ENCODE measurements around the gene DSP.
A peak's percentile ranks its signal among the peaks of the same experiment; 100 is the strongest.

Gene DSP, protein sequence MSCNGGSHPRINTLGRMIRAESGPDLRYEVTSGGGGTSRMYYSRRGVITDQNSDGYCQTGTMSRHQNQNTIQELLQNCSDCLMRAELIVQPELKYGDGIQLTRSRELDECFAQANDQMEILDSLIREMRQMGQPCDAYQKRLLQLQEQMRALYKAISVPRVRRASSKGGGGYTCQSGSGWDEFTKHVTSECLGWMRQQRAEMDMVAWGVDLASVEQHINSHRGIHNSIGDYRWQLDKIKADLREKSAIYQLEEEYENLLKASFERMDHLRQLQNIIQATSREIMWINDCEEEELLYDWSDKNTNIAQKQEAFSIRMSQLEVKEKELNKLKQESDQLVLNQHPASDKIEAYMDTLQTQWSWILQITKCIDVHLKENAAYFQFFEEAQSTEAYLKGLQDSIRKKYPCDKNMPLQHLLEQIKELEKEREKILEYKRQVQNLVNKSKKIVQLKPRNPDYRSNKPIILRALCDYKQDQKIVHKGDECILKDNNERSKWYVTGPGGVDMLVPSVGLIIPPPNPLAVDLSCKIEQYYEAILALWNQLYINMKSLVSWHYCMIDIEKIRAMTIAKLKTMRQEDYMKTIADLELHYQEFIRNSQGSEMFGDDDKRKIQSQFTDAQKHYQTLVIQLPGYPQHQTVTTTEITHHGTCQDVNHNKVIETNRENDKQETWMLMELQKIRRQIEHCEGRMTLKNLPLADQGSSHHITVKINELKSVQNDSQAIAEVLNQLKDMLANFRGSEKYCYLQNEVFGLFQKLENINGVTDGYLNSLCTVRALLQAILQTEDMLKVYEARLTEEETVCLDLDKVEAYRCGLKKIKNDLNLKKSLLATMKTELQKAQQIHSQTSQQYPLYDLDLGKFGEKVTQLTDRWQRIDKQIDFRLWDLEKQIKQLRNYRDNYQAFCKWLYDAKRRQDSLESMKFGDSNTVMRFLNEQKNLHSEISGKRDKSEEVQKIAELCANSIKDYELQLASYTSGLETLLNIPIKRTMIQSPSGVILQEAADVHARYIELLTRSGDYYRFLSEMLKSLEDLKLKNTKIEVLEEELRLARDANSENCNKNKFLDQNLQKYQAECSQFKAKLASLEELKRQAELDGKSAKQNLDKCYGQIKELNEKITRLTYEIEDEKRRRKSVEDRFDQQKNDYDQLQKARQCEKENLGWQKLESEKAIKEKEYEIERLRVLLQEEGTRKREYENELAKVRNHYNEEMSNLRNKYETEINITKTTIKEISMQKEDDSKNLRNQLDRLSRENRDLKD (N-terminal part only)

GRCh38 chr6:7541175-7542064 lies at the start of gene DSP:
Gene DSP, plus strand, starts transcription at chr6:7541671. Its CDS starts 245 bp downstream, at chr6:7541916.
- DNase-seq (ENCODE audit: low spot score): no peak

GRCh38 chr6:7493866-7494265 lies 47.6 kb upstream of the DSP start:
- no peak for DNase-seq (ENCODE audit: low spot score)

DNA sequence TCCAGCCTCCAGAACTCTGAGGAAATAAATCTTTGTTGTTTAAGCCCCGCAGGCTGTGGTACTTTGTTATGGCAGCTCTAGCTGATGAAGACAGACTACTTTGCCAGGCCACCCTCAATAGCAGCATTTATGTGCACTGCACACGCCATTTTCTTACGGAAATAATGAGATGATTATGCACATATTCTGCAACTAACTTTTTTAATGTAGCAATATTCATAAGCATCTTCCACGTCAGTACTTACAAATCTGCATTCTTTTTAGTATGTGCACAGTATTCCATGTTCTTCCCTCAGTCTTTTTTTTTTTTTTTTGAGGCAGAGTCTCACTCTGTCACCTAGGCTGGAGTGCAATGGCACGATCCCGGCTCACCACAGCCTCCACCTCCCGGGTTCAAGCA lies 46.8 kb upstream of the DSP start:
- no peak for DNase-seq (ENCODE audit: low spot score)

DNA sequence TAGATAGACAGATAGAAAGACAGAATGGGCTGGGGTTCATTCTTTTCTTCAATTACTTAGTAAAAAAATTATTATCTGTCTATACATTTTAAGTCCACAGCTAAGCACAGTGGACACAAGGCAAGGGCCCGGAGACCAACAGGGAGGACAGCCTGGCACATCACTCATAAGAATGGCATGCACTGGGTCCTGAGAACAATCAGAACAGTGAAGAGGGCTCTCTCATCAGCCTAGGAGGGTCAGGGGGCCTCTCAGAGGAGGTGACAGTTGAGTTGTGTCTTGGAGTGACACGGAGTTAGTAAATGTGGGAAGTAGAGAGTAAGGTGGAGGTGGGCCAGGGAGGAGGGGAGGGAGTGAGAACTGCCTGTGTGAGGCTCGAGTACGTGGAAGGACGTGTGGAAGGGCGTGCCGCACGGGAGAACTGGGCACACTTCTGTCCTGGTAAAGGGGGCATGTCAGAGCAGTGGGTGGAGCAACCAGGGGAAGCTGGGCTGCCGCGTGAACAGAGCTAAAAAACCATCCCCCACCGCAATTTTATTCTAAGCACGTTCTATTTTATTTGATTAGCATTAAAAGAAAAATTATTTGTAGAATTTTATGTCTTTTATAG lies 45.1 kb upstream of the DSP start:
- DNase-seq (ENCODE audit: low spot score): no peak

- DNase-seq (ENCODE audit: low spot score): no peak
Observed at GRCh38 chr6:7500752-7501282, 40.7 kb upstream of the DSP start.

GRCh38 chr6:7502743-7503142 lies 38.7 kb upstream of the DSP start:
- no peak for DNase-seq (ENCODE audit: low spot score)

DNA sequence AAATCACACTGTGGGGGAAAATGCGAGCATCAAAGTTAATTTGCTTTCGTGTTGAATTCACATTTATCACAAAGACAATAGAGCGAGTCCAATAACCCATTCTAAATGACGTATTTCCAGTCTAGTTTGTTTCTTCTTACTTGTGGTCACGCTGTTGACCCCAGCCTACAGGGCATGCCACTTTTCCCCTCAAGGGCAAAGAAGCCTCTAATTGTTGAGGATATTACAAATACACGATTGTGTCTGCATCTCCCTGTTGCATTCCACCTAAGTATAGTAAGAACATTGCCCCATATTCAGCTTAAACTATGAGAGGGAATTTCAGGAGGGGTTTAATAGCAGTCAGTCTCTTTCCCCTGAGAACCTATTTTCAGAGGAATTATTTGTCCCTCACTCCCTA lies 37.4 kb upstream of the DSP start:
- DNase-seq (ENCODE audit: low spot score): no peak

GRCh38 chr6:7505189-7505699 lies 36.2 kb upstream of the DSP start:
- peak; percentile 12 for DNase-seq (ENCODE audit: low spot score)

- DNase-seq (ENCODE audit: low spot score): no peak
Observed at GRCh38 chr6:7507600-7507999, 33.9 kb upstream of the DSP start.

DNA sequence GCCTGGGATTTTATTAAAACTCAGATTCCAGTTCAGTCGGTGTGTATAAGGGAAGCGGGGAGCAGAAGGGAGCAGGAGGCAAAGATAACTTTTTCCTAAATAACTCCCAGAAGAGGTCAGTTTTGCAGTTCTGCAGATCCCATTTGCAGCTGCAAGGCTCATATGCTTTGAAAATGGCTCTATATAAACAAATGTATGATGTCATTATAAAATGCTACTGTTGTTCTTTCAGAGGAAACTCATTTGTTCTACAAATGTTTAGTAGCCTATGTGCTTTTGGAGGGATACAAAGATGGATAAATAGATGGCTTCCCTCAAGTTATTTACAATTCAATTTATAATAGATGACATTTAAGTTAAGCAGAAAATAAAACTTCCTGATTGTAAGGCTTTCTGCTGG lies 29.2 kb upstream of the DSP start:
- no peak for DNase-seq (ENCODE audit: low spot score)

DNA sequence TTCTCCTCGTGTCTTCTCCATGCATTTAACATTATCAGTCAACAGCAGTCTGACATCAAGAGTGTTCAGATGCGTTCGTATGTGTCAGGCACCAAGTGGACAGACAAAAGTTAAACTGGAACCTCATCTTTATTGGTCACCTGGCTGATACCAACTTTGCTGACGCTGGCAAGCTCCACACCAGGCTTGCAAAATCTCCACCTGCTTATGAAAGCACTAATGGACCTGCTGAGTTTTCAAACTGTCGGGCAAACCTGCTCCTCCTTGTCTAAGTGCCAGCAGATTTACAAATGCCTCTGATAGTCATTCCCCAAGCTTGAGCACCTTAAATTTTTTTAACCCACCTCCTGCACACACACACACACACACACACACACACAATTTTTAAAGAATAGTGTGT lies 27.9 kb upstream of the DSP start:
- DNase-seq (ENCODE audit: low spot score): no peak

GRCh38 chr6:7515363-7515762 lies 26.1 kb upstream of the DSP start:
- no peak for DNase-seq (ENCODE audit: low spot score)

DNA sequence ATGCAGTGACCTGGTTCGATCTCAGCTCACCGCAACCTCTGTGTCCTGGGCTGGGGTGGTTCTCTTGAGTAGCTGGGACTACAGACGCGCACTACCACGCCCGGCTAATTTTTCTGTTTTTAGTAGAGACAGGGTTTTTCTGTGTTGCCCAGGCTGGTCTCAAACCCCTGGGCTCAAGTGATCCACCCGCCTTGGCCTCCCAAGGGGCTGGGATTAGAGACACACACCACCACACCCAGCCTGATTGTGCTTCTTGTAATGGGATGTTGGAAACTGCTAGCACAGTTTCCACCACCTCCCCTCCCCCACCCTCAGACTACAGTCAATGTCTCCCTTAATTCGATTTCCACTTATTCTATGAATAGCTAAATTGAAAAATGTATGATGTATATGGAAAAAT lies 22.6 kb upstream of the DSP start:
- no peak for DNase-seq (ENCODE audit: low spot score)

DNA sequence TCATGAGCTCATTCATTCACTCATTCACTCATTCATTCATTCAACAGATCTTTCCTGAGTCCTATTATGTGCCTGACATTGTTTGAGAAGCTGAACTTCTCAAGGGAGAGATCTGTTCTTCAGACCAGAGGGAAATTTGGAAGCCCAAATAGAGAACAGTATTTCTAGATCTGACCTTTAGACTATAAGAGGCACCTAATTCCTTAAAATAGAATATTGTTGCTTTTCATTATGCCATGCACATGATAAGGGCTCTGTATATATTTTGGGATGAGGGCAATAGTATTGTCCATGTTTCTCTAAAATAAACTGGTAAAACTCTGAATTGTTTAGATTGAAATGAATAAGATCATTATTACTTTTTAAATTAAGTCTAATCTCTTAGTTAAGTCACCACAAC lies 18.6 kb upstream of the DSP start:
- DNase-seq (ENCODE audit: low spot score): no peak

GRCh38 chr6:7523922-7524321 lies 17.5 kb upstream of the DSP start:
- no peak for DNase-seq (ENCODE audit: low spot score)

- no peak for DNase-seq (ENCODE audit: low spot score)
Observed at GRCh38 chr6:7526755-7527154, 14.7 kb upstream of the DSP start.

DNA sequence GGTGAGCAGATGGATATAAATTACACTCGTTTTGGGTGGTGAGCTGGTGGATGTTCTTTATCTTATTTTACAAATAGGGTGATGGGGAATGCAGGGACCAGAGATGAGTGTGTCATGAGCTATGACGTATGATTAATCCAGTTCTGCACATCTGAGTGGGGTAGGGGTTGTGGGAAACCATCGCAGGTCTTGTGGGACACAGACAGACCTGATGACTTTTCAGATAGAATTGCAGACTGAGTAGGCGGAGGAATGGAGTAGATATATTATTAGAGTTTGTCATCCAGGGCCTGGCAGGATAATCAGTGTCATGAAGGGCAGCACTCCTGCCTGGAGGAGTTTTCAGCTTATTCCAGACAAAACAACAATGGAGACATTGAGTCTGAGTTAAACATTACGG lies 12.9 kb upstream of the DSP start:
- no peak for DNase-seq (ENCODE audit: low spot score)

DNA sequence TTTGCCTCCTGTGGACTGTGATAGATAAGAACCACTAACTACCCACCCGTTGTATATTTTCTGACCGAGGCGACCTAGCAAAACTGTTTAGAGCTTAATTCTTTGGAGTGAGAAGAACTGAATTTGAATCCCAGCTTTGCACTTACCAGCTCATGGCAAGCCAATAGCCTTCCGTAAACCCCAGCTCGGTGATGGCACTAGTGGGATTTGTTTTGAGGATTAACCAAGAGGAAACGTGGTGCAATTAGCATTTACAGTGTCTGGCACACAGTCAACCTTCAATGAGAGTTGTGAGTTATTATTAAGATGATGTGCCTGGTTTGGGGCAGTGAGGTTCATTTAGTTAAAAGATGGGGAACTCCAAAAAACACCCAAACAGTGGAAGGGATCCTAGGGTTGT lies 12.3 kb upstream of the DSP start:
- DNase-seq (ENCODE audit: low spot score): no peak

GRCh38 chr6:7532232-7532631 lies 9.2 kb upstream of the DSP start:
- no peak for DNase-seq (ENCODE audit: low spot score)

DNA sequence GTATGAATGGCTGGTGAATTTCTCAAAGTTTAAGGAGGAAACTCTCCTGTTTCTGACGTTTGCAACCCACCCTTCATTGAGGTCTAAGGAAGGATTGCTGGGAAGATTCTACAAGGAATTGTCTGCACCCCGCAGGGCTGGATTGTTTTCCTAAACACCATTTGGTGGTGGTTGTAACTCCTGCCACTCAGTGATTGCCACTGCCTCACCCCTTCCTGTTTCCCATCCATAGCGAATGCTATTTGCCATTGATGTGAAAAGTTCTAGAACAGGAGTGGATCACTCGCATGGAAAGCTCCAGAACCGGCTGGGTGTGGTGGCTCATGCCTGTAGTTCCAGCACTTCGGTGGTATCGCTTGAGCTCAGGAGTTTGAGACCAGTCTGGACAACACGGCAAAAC lies 8.7 kb upstream of the DSP start:
- DNase-seq (ENCODE audit: low spot score): no peak

GRCh38 chr6:7534192-7534591 lies 7.3 kb upstream of the DSP start:
- no peak for DNase-seq (ENCODE audit: low spot score)
